HepG2 (cell line): Measurements from ENCODE around the gene OR10H1. TPM values are rescaled to one million over a fixed set of nuclear protein-coding genes. Genes with fewer than 3 reads are reported as not detected.

Source experiments
- ATAC-seq: fragments of 200-7000 bp; cut with Tn5 transposase; 3 replicates; pipeline ENCODE4 v1.9.1; 2020; ENCODE audit warnings: mild to moderate bottlenecking, moderate library complexity
- BruUV-seq: library from RNA; stranded (reverse); fragments of 400-500 nt; replicated peaks from 2 replicates; lab custom pipeline; 2021; lab: Mats Ljungman, UMichigan
- CTCF ChIA-PET: fragments of 300-600 bp; formaldehyde crosslinking; extraction: SDS; loops from one replicate; lab custom pipeline; 2021; ENCODE audit warnings: low total read pairs, inconsistent platforms, low intra/inter-chr PET ratio; lab: Yijun Ruan, JAX
- POLR2A ChIA-PET: fragments of 350-600 bp; sonication (Branson Sonifier 250); formaldehyde crosslinking; loops from one replicate; lab custom pipeline; 2020; ENCODE audit warnings: antibody characterized with exemption, inconsistent platforms; lab: Yijun Ruan, JAX
- DNase-seq: peaks from one replicate; pipeline ENCODE4 v3.0.0-alpha.2; 2015; ENCODE audit warnings: low spot score
- FAIRE-seq: peaks from 3 replicates; lab custom pipeline; 2011; peaks lifted over from hg19 to GRCh38; lab: Jason Lieb, UNC
- H2AFZ ChIP-seq: one replicate; pipeline ENCODE4 v1.6.1; 2011; ENCODE audit warnings: low read length, inconsistent platforms
- H3K27ac ChIP-seq: fragments of 300-600 bp; 3 replicates; pipeline ENCODE4 v1.8.0; 2011; ENCODE audit warnings: mixed run types, mild to moderate bottlenecking, mixed read lengths, low read length, inconsistent platforms; ENCODE audit not compliant: insufficient read depth; ENCODE audit errors: extremely low read length
- H3K27me3 ChIP-seq, 2 experiments: fragments of 200-600 bp in 1 of 2; 2 replicates in 1 of 2; 3 replicates in 1 of 2; pipeline versions ENCODE4 v1.6.0 to v1.8.0; 2011; ENCODE audit warnings: low read length in 2 of 2, mild to moderate bottlenecking in 2 of 2, moderate library complexity in 2 of 2, inconsistent platforms in 1 of 2; ENCODE audit not compliant: insufficient read depth in 2 of 2, control insufficient read depth in 1 of 2
- H3K36me3 ChIP-seq, 2 experiments: fragments of 200-600 bp in 1 of 2; replicated peaks in 1 of 2; 2 replicates in 1 of 2; 3 replicates in 1 of 2; pipeline versions ENCODE4 v1.5.1 to v1.8.0; 2011; ENCODE audit warnings: low read length in 2 of 2, inconsistent platforms in 1 of 2; ENCODE audit not compliant: insufficient read depth in 2 of 2, control insufficient read depth in 1 of 2
- H3K4me1 ChIP-seq: 2 replicates; pipeline ENCODE4 v1.5.1; 2012; ENCODE audit warnings: low read length, inconsistent platforms; ENCODE audit not compliant: insufficient read depth
- H3K4me2 ChIP-seq: 2 replicates; pipeline ENCODE4 v1.6.0; 2011; ENCODE audit warnings: low read depth, low read length, inconsistent platforms
- H3K4me3 ChIP-seq, 3 experiments: fragments of 200-600 bp in 1 of 3; sonication (generic), shearing (Covaris generic) in 1 of 3; replicated peaks in 1 of 3; 2 replicates each; pipeline ENCODE4 v1.5.1; 2011 to 2016; ENCODE audit warnings: low read length in 3 of 3, inconsistent platforms in 2 of 3, low read depth in 2 of 3, mild to moderate bottlenecking in 2 of 3, control low read depth in 1 of 3, mixed read lengths in 1 of 3; ENCODE audit not compliant: insufficient read depth in 1 of 3
- H3K79me2 ChIP-seq: one replicate; pipeline ENCODE4 v1.6.1; 2011; ENCODE audit warnings: low read length, inconsistent platforms; ENCODE audit not compliant: insufficient read depth
- H3K9ac ChIP-seq: 2 replicates; pipeline ENCODE4 v1.6.0; 2011; ENCODE audit warnings: mild to moderate bottlenecking, low read depth, low read length, inconsistent platforms; ENCODE audit not compliant: insufficient read depth
- H3K9me3 ChIP-seq: 2 replicates; pipeline ENCODE4 v1.5.1; 2012; ENCODE audit warnings: mild to moderate bottlenecking, low read length
- H4K20me1 ChIP-seq: 2 replicates; pipeline ENCODE4 v1.6.0; 2011; ENCODE audit warnings: inconsistent platforms, mild to moderate bottlenecking, low read length, moderate library complexity; ENCODE audit not compliant: insufficient read depth
- MAZ ChIP-seq, 2 experiments: sonication (generic) in 1 of 2; formaldehyde crosslinking in 1 of 2; IDR thresholded peaks; 2 replicates each; pipeline versions ENCODE4 v1.5.0 to v1.6.1; 2012 to 2020; ENCODE audit warnings: low read depth in 2 of 2, mild to moderate bottlenecking in 2 of 2, borderline replicate concordance in 1 of 2, improper control_type of control experiment in 1 of 2, low read length in 1 of 2, missing genetic modification reagents in 1 of 2, moderate library complexity in 1 of 2
- MYPOP ChIP-seq: sonication (generic); formaldehyde crosslinking; IDR thresholded peaks from 2 replicates; pipeline ENCODE4 v1.8.1; 2023; ENCODE audit warnings: mild to moderate bottlenecking, moderate library complexity, missing genetic modification reagents
- ZC3H13 ChIP-seq: sonication (generic); formaldehyde crosslinking; IDR thresholded peaks from 2 replicates; pipeline ENCODE4 v1.8.1; 2023; ENCODE audit warnings: mild to moderate bottlenecking, missing genetic modification reagents, moderate library complexity
- ZNF333 ChIP-seq: sonication (generic); formaldehyde crosslinking; IDR thresholded peaks from 2 replicates; pipeline ENCODE4 v1.4.0; 2020; ENCODE audit warnings: mild to moderate bottlenecking, missing genetic modification reagents, borderline replicate concordance
- ZNF367 ChIP-seq: sonication (generic); formaldehyde crosslinking; IDR thresholded peaks from 2 replicates; pipeline ENCODE4 v1.4.0; 2020; ENCODE audit warnings: missing genetic modification reagents, borderline replicate concordance
- ZNF407 ChIP-seq: sonication (generic); formaldehyde crosslinking; IDR thresholded peaks from one replicate; pipeline ENCODE4 v1.5.1; 2020; ENCODE audit warnings: mild to moderate bottlenecking, missing genetic modification reagents; ENCODE audit errors: not compliant biosample characterization
- ZNF839 ChIP-seq: sonication (generic); formaldehyde crosslinking; IDR thresholded peaks from 2 replicates; pipeline ENCODE4 v1.4.0; 2020; ENCODE audit warnings: missing genetic modification reagents, mild to moderate bottlenecking, borderline replicate concordance
- ZSCAN9 ChIP-seq: IDR thresholded peaks from 2 replicates; pipeline ENCODE4 v1.6.1; 2016; ENCODE audit warnings: borderline replicate concordance
- WGBS: methylation state at CpG from one replicate; pipeline ENCODE4 v1.1.6; 2017; ENCODE audit warnings: low lambda C conversion rate; 5-methylcytosine and 5-hydroxymethylcytosine counted together
- in situ Hi-C: cut with HindIII; loops from 2 replicates; pipeline ENCODE4 v1.10.0; 2017; ENCODE audit warnings: low pct_unique_long_range_greater_than_20kb; ENCODE audit not compliant: extremely low pct_ligation_motif_present
- intact Hi-C: fragments of 100-400 bp; cut with micrococcal nuclease; formaldehyde crosslinking; loops from one replicate; pipeline ENCODE4 v1.10.0; 2022; ENCODE audit not compliant: unreplicated experiment
- polyA plus RNA-seq, 8 experiments: library from polyadenylated mRNA; depleted of rRNA in 3 of 8; stranded (reverse) in 7 of 8; unstranded in 1 of 8; fragments of >200 nt; fragmentation: Illumina TruSeq in 4 of 8; extraction: Trizol in 4 of 8; gene quantifications; 2 replicates each; pipeline versions ENCODE4 v1.2.1 to v1.2.3, GENCODE V29; 2011 to 2016; ENCODE audit warnings: low read depth in 4 of 8, missing spikeins in 1 of 8, mixed read lengths in 1 of 8; ENCODE audit not compliant: insufficient read depth in 1 of 8
- total RNA-seq, 5 experiments: library from RNA; depleted of rRNA; stranded (reverse); fragments of >200 nt; fragmentation: Illumina TruSeq; extraction: Trizol; gene quantifications; 2 replicates each; pipeline ENCODE4 v1.2.3, GENCODE V29; 2016; ENCODE audit warnings: low read depth in 1 of 5
- TF ChIP-seq, protein P1 (sequence below): sonication (generic); formaldehyde crosslinking; IDR thresholded peaks from 2 replicates; pipeline ENCODE4 v1.4.0; 2020; ENCODE audit warnings: missing genetic modification reagents, low read depth, mild to moderate bottlenecking, borderline replicate concordance
- TF ChIP-seq, protein P2 (sequence below): sonication (generic); formaldehyde crosslinking; IDR thresholded peaks from 2 replicates; pipeline ENCODE4 v1.4.0; 2020; ENCODE audit warnings: missing genetic modification reagents

OR10H1 gene
- total and polyA plus RNA-seq, 2 of the 13 experiments (the other 11 are each of a cell fraction or from before 2014, with no cell fraction given), result not detected

GRCh38 chr19:15864824-15865223 lies 49.4 kb upstream of the OR10H1 start (continued):
- no peak for TF ChIP-seq ZNF839 (CRISPR knock-in tag)
- TF ChIP-seq MAZ (IDR thresholded peaks at IDR 0.05; ENCODE audit: borderline replicate concordance, low read depth, low read length), result no peak
- no peak for TF ChIP-seq MAZ (CRISPR knock-in tag; IDR thresholded peaks at IDR 0.05; ENCODE audit: low read depth)
- TF ChIP-seq ZNF367 (CRISPR knock-in tag), result no peak
- TF ChIP-seq ZNF333 (CRISPR knock-in tag), result no peak
- TF ChIP-seq ZSCAN9 (CRISPR knock-in tag), result no peak
- TF ChIP-seq ZC3H13 (CRISPR knock-in tag), result no peak
- TF ChIP-seq, protein P1, sequence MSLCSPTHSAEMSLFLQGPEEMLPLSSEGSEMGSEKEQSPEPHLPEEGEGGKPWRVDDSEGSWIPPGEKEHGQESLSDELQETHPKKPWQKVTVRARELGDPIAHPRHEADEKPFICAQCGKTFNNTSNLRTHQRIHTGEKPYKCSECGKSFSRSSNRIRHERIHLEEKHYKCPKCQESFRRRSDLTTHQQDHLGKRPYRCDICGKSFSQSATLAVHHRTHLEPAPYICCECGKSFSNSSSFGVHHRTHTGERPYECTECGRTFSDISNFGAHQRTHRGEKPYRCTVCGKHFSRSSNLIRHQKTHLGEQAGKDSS (CRISPR knock-in tag), result no peak
- TF ChIP-seq MYPOP, result no peak

GRCh38 chr19:15863272-15863671 lies 47.8 kb upstream of the OR10H1 start:
- FAIRE-seq (no peak), ATAC-seq (no peak), DNase-seq (no peak)
- no TSS peak for BruUV-seq
- Histone ChIP-seq H3K9ac (no peak overlapping the region), H3K9me3 (no peaks in the 10 kb centered on the region), H3K27ac (no peak overlapping the region), H4K20me1 (no peaks in the 10 kb centered on the region), H3K4me1 (no peaks in the 10 kb centered on the region), H3K36me3 (no peaks in the 10 kb centered on the region), H2AFZ (no peak overlapping the region), H3K4me3 (no peak overlapping the region), H3K27me3 (peaks cover 2% of the 10 kb centered on the region in 2 experiments; a peak in 2 of 5 replicates), H3K79me2 (no peaks in the 10 kb centered on the region), H3K4me2 (no peak overlapping the region)
- intact Hi-C loops (no loop called here), in situ Hi-C loops (no loop called here)
- ChIA-PET CTCF (no interaction called here), POLR2A (no interaction called here)
- 37% methylated on average over 8 of the region's 8 CpGs for WGBS
- TF ChIP-seq, protein P2, sequence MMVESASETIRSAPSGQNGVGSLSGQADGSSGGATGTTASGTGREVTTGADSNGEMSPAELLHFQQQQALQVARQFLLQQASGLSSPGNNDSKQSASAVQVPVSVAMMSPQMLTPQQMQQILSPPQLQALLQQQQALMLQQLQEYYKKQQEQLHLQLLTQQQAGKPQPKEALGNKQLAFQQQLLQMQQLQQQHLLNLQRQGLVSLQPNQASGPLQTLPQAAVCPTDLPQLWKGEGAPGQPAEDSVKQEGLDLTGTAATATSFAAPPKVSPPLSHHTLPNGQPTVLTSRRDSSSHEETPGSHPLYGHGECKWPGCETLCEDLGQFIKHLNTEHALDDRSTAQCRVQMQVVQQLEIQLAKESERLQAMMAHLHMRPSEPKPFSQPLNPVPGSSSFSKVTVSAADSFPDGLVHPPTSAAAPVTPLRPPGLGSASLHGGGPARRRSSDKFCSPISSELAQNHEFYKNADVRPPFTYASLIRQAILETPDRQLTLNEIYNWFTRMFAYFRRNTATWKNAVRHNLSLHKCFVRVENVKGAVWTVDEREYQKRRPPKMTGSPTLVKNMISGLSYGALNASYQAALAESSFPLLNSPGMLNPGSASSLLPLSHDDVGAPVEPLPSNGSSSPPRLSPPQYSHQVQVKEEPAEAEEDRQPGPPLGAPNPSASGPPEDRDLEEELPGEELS, result no peak
- no peak for TF ChIP-seq ZNF407
